ENCODE results near the gene ASRGL1. TPM values are rescaled to one million over a fixed set of nuclear protein-coding genes. Genes with fewer than 3 reads are reported as not detected.

The ASRGL1 gene
- total RNA-seq, 3 donors from 2014 or later = 3.1 to 4.5 (median 4.2) TPM

DNA sequence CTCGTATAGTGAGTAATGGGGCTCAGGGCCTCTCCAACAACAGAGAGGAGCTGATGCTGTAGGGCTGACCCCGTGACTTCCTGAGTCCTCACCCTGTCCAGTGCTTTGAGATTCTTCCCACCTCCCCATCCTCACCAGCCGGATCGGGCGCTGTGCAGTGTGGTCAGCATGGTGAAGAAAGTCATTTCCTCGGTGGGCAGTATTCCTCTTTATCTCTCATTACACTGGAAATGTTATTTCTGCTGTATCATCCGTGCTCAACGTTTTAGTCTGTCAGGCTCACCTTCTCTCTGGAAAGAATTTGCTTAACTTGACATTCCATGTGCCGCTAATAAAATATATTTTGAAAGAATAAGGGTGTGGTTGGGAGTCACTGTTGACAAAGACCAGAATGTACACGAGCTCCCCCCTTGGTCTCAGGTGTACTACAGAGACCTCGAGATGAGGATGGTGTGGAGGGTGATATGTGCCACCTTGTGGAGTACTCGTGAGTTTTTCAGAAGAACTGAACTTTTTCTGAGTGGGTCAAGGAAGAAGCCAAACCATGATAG lies 55.9 kb downstream of the ASRGL1 start:
- H3K27me3 Mint-ChIP-seq (ENCODE audit: low read depth) = no peaks in the 10 kb centered on the region
- DNase-seq = no peak
- H3K4me3 Mint-ChIP-seq = no peak overlapping the region
- peak; percentile 20 to 72 for ATAC-seq
- no peaks in the 10 kb centered on the region for H3K36me3 Mint-ChIP-seq (ENCODE audit: insufficient read depth)
- H3K4me1 Mint-ChIP-seq (ENCODE audit: low read depth) = peaks cover 3% of the 10 kb centered on the region
- H3K9me3 Mint-ChIP-seq = no peaks in the 10 kb centered on the region

DNA sequence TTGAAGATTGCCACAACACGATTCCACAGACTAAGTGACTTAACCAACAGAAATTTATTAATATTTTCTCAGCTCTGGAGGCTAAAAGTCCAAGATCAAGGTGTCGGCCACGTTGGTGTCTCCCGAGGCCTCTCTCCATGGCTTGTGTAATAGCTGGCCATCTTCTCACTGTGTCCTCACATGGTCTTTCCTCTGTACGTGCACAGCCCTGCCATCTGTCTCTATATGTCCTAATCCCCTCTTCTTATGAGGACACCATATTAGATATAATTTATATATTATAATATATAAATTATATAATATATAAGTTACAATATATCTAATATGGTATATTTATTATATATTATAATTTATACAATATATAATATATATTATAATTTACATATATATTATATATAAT lies 56.5 kb downstream of the ASRGL1 start:
- no peaks in the 10 kb centered on the region for H3K27me3 Mint-ChIP-seq (ENCODE audit: low read depth)
- H3K36me3 Mint-ChIP-seq (ENCODE audit: insufficient read depth) = no peaks in the 10 kb centered on the region
- no peaks in the 10 kb centered on the region for H3K9me3 Mint-ChIP-seq
- no peak overlapping the region for H3K4me3 Mint-ChIP-seq
- H3K4me1 Mint-ChIP-seq (ENCODE audit: low read depth) = peaks cover 9% of the 10 kb centered on the region
- no peak for ATAC-seq
- DNase-seq = no peak

DNA sequence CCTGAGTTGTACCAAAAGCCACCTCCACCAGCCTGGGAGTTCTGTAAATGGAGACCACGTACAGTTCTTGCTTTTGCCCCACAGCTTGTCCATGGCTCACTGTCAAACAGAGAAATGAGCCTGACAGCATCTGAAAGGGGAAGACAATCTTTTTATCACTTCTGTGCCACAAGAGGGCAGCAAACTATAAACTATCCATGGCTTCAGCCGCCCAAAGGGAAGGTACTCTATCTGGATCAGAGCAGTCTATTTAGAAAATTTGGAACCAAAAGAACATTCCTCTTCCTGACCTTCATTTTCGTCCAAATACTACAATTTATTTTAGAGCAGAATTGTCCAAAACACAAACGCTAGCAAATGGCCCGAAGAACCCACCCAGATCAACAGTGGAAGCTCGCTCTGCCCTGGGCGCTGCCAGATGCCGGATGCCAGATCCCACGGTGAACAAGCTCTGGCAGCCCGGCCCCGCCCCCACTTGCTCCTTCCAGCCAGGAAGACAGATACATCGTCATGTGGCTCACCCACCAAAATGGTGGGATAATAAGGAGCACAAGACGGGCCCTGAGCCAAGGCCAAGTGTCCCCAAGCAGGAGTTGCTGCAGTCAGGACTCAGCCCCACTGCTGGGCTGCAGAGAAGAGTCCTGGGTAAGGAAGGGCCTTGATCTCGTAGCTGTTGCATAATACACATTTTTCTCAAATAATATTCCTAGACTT lies 57.7 kb downstream of the ASRGL1 start:
- no peaks in the 10 kb centered on the region for H3K27me3 Mint-ChIP-seq (ENCODE audit: low read depth)
- H3K4me3 Mint-ChIP-seq = no peak overlapping the region
- ATAC-seq (peak; percentile 83 to 90), DNase-seq (peak; percentile 28)
- H3K9me3 Mint-ChIP-seq = no peaks in the 10 kb centered on the region
- H3K36me3 Mint-ChIP-seq (ENCODE audit: insufficient read depth) = no peaks in the 10 kb centered on the region
- H3K4me1 Mint-ChIP-seq (ENCODE audit: low read depth) = peaks cover 20% of the 10 kb centered on the region

DNA sequence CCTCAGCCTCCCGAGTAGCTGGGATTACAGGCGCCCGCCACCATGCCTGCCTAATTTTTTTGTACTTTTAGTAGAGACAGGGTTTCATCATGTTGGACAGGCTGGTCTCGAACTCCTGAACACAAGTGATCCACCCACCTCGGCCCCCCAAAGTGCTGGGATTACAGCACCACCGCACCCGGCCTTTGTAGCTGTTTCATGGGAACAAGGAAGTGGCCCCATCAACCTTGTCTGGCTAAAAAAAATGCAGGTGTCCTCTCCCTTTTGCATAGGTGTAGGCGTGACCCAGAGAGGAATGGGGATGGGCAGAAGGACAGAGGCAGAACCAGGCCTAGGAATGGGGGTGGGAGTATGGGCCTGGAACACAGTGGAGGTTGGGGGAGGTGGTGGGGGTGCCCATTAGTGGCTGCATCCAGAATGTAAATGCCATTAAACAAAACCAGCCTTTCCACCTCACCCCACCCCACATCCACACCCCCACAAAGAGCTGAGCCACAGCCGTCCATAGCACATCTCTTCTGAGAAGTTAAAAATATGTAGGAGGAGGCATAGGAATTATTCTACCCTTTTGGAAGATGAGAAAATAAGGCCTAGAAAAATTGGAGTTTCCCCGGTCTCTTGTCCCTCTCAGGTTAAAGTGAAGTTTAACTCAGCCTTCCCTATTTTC lies 58.8 kb downstream of the ASRGL1 start:
- no peaks in the 10 kb centered on the region for H3K27me3 Mint-ChIP-seq (ENCODE audit: low read depth)
- ATAC-seq = no peak
- H3K4me1 Mint-ChIP-seq (ENCODE audit: low read depth) = peaks cover 24% of the 10 kb centered on the region

DNA sequence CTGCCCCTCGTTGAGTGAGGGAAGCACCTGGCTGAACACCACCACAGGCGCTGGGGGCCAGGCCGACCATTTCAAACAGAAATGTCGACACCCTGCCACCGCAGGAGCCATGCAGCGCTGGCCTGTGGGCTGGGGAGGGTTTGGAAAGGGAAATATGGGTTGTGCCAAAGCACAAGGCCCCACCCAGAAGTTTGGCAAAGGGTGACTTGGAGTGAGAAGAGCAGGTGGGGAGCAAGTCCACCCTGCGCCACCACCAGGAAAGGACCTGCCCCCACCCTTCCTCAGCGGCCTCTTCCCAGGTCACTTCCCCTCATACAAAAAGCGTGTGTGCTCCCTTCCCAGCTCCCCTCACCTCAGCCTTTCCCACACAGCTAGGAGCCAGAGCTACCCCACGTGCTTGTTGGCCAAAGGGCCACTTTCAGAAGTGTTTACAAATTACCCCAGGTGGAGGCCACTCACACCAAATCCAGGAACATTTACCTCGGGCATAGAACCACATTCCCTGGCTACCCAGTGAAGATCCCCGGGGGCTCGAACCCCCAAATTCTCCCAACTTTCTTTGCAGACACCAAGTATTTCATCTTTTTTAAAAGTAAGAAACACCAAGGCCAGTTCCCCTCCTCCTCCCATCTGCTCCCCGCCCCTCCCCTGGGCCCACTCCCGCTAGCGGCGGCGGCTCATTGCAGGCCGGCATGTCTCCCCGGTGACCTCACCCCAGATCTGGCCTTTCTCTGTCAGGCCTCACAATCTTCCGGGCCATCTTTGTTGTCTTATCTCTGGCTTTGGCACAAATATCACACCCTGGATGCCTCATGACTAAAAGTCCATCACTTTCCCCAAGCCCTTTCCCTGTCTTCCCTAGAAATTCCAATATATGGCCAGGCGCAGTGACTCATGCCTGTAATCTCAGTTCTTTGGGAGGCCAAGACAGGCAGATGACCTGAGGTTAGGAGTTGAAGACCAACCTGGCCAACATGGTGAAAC lies 61.1 kb downstream of the ASRGL1 start:
- no peak overlapping the region for H3K4me3 Mint-ChIP-seq
- ATAC-seq (no peak), DNase-seq (no peak)
- H3K4me1 Mint-ChIP-seq (ENCODE audit: low read depth) = peaks cover 46% of the 10 kb centered on the region
- H3K9me3 Mint-ChIP-seq = no peaks in the 10 kb centered on the region
- no peaks in the 10 kb centered on the region for H3K36me3 Mint-ChIP-seq (ENCODE audit: insufficient read depth)
- H3K27me3 Mint-ChIP-seq (ENCODE audit: low read depth) = no peaks in the 10 kb centered on the region

More for the DNA sequence above, 58.8 kb downstream of the ASRGL1 start:
- DNase-seq = no peak
- Mint-ChIP-seq H3K4me3 (no peak overlapping the region), H3K36me3 (ENCODE audit: insufficient read depth) (no peaks in the 10 kb centered on the region), H3K9me3 (no peaks in the 10 kb centered on the region)

DNA sequence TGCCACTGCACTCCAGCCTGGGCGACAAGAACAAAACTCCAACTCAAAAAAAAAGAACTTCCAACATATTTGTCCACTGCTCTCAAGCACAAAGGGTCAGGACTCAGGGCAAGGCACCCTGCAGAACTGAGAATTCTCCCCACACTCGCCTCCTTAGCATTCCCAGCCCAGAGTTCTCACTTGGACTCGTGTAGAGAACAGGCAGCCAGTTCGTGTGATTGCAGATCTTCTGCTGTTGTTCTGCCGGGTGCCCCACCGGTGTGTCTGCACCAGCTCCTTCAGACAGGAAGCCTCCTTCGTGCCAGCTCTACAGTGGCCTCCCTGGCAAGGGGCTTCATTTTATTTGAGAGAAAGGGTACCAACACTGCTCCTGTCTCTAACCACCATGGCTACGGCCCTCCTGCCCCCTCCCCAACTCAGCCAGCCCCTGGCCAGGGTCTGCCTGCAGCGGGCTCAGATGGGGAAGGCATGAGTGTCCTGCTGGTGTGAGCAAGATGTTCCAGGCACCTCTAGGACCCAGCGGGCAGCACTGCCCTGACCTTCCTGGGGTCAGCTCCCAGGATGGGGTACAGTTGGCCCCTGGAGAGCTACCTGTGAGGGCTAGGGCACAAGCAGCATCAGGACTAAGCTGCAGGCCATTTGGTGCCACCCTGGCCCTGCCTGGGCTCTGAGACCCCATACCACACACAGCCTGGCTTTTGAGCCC lies 62.1 kb downstream of the ASRGL1 start:
- ATAC-seq = no peak
- Mint-ChIP-seq H3K27me3 (ENCODE audit: low read depth) (no peaks in the 10 kb centered on the region), H3K4me1 (ENCODE audit: low read depth) (peaks cover 47% of the 10 kb centered on the region), H3K9me3 (no peaks in the 10 kb centered on the region), H3K4me3 (no peak overlapping the region), H3K36me3 (ENCODE audit: insufficient read depth) (no peaks in the 10 kb centered on the region)
- no peak for DNase-seq

DNA sequence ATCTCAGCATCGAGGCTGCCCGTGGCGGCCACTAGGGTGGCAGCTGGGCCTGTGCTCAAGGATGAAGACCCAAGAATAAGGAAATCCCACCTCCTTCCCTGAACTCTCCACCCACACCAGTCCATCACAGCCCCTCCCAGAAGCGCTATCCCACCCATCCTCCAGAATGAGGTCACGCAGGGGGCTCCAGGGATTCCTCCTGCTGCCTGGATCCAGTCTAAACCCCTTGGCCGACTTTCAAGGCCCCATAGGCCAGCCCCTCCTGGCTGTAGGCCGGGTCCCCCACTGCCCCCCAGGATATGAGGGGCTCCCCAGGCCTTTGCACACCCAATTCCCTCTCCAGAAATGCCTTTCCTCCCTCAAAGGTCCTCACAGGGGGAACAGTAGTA lies 62.6 kb downstream of the ASRGL1 start:
- no peak for DNase-seq
- no peak overlapping the region for H3K4me3 Mint-ChIP-seq
- H3K9me3 Mint-ChIP-seq = no peaks in the 10 kb centered on the region
- H3K4me1 Mint-ChIP-seq (ENCODE audit: low read depth) = peaks cover 46% of the 10 kb centered on the region
- no peak for ATAC-seq
- H3K27me3 Mint-ChIP-seq (ENCODE audit: low read depth) = no peaks in the 10 kb centered on the region
- no peaks in the 10 kb centered on the region for H3K36me3 Mint-ChIP-seq (ENCODE audit: insufficient read depth)

DNA sequence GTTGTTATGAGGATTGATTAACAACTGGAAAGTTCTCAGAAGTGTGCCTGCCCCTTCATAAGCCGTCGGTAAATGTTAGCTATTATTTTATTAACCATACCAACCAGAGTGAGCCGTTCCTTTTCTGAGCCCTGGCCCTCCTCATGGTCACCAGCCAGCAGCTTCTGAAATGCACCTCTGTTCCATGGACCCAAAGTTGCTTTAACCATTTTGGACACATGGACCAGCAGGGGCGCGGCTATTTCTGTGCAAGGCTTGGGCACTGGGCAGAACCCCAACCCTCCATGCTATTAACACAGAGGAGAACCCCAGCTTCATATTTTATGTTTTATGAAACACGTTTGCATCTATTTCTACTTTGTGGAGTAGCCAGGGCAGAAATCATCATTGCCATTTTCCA lies 63.0 kb downstream of the ASRGL1 start:
- H3K4me3 Mint-ChIP-seq = no peak overlapping the region
- no peaks in the 10 kb centered on the region for H3K27me3 Mint-ChIP-seq (ENCODE audit: low read depth)
- peaks cover 45% of the 10 kb centered on the region for H3K4me1 Mint-ChIP-seq (ENCODE audit: low read depth)
- DNase-seq (no peak), ATAC-seq (no peak)
- no peaks in the 10 kb centered on the region for H3K9me3 Mint-ChIP-seq
- no peaks in the 10 kb centered on the region for H3K36me3 Mint-ChIP-seq (ENCODE audit: insufficient read depth)

DNA sequence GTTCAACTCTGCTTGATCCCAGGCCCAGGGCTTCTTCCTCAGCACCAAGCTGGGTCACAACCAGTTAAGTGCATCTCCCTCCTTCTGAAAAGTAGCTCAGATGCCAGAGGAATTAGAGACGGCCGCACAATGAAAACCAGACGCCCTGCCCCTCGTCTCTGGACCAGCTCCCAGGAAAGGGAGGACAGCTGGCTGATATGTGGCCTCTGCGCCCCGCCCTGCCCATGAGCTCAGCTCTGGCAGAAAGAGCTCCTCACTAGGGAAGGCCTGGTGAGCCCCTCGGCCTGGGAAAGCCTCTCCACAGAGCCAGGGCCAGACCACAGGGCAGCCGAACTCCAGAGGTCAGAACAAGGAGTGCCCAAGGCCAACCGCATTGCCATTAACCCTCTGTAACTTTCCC lies 63.5 kb downstream of the ASRGL1 start:
- H3K9me3 Mint-ChIP-seq = no peaks in the 10 kb centered on the region
- H3K36me3 Mint-ChIP-seq (ENCODE audit: insufficient read depth) = no peaks in the 10 kb centered on the region
- DNase-seq (no peak), ATAC-seq (no peak)
- H3K27me3 Mint-ChIP-seq (ENCODE audit: low read depth) = no peaks in the 10 kb centered on the region
- H3K4me1 Mint-ChIP-seq (ENCODE audit: low read depth) = peaks cover 45% of the 10 kb centered on the region
- peak overlapping the region; percentile 19 for H3K4me3 Mint-ChIP-seq

DNA sequence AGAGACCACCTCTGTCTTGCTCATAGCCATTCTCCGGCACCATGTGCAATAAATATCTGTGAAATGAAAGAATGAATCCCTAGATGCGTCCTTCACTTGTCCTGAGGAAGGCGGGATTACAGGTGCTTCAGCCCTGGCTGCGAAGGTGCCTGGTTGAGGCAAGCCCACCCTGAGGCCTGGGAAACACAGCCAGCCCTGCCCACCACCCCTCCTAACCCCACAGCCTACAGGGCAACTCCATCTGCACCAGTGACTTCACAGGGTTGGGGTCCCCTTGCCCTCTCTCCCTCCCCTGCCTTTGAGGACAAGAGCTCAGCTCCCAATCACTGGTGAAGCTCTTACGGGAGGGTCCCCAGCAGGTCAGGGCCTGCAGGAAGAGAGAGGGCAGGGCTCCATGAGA lies 64.1 kb downstream of the ASRGL1 start:
- no peaks in the 10 kb centered on the region for H3K27me3 Mint-ChIP-seq (ENCODE audit: low read depth)
- peak overlapping the region; percentile 70 for H3K4me3 Mint-ChIP-seq
- peaks cover 45% of the 10 kb centered on the region for H3K4me1 Mint-ChIP-seq (ENCODE audit: low read depth)
- DNase-seq (no peak), ATAC-seq (no peak)
- H3K36me3 Mint-ChIP-seq (ENCODE audit: insufficient read depth) = no peaks in the 10 kb centered on the region
- H3K9me3 Mint-ChIP-seq = no peaks in the 10 kb centered on the region

DNA sequence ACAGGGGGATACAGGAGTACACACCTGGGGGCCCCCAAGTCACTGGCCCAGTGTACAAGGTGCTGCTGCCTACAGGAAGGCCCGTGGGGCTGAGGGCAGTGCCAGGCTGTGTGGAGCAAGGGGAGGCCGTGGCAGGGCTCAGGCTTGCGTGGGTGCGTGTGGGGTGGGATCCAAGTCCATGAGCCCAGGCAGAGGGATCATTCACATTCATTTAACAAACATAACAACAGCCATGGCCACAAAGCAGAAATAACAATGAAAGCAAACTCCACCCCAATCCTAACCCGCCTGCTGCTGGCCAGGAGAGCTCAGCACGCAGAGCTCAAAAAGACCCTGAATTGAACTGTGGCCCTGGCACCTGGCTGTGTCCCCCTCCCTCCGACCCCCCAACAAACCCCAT lies 64.6 kb downstream of the ASRGL1 start:
- DNase-seq = no peak
- peak; percentile 20 to 32 for ATAC-seq
- no peaks in the 10 kb centered on the region for H3K9me3 Mint-ChIP-seq
- H3K4me3 Mint-ChIP-seq = peak overlapping the region; percentile 70
- no peaks in the 10 kb centered on the region for H3K27me3 Mint-ChIP-seq (ENCODE audit: low read depth)
- H3K4me1 Mint-ChIP-seq (ENCODE audit: low read depth) = peaks cover 45% of the 10 kb centered on the region
- H3K36me3 Mint-ChIP-seq (ENCODE audit: insufficient read depth) = no peaks in the 10 kb centered on the region

DNA sequence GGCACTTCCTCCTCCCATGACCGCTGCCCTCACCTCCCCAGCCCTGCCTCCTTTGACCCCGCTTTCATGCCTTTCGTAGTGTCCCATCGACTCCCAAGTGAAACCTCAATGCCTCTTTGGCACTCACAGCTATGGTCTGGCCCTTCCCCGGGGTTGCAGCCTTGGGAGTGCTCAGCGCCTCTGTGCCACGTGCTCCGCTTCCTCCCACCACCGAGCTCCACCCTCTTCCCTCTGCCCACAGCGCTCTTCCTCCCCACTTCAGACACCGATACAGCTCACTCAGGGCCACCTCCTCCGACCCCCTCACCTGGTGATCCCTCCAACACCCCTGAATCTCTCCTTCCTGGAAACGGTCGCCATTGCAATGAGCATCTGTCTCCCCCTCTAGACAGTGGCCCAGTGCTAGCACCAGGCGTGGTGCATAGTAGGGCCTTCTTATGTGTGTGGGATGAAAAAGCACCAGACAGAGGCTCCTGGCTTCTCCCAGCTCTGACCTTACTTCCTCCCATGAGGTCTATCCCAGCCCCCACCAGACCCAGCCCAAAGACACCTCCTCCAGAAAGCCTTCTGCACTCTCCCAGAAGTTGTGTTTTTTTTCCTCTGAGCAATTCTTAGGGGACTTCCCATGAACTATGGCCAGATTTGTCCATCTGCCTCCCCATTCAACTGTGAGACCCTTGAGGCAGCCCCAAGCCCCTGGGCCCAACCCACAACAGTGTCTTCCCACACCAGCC lies 65.1 kb downstream of the ASRGL1 start:
- no peaks in the 10 kb centered on the region for H3K36me3 Mint-ChIP-seq (ENCODE audit: insufficient read depth)
- H3K27me3 Mint-ChIP-seq (ENCODE audit: low read depth) = no peaks in the 10 kb centered on the region
- H3K9me3 Mint-ChIP-seq = no peaks in the 10 kb centered on the region
- DNase-seq (peak; percentile 35), ATAC-seq (peak; percentile 83 to 92)
- H3K4me1 Mint-ChIP-seq (ENCODE audit: low read depth) = peaks cover 45% of the 10 kb centered on the region
- peak overlapping the region; percentile 70 for H3K4me3 Mint-ChIP-seq

DNA sequence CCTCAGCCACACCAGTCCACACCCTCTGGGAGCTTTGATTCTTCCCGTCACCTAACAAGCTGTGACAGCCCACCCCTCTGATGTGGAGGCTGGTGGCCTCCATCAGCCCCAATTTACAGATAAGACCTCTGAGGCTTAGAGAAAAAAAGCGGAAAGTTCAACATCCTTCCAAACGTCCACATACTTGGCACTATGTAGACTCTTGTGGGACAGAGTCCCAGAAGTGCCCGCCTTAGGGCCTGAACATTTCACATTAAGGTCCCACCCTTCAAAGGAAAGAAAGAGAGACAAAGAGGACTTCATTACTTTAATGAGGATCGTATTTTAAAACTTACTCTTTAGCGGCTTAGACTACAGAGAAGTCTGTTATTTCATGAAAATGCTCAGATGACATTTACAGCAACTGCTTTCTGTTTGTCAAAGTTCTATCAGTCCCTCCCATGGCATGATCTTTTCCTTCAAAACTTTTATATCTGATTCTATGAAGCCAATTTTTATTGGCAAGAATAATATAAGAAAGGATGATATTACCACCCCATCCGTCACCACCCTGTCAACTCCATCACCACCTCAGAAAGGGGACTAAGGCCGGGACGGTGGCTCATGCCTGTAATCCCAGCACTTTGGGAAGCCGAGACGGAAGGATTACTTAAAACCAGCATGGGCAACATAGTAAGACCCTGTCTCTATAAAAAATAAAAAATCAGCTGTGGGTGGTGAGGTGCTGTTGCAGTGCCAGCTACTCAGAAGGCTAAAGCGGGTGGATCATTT lies 65.9 kb downstream of the ASRGL1 start:
- Mint-ChIP-seq H3K36me3 (ENCODE audit: insufficient read depth) (no peaks in the 10 kb centered on the region), H3K9me3 (no peaks in the 10 kb centered on the region), H3K4me1 (ENCODE audit: low read depth) (peaks cover 44% of the 10 kb centered on the region), H3K27me3 (ENCODE audit: low read depth) (no peaks in the 10 kb centered on the region), H3K4me3 (peak overlapping the region; percentile 70)
- DNase-seq = no peak
- no peak for ATAC-seq

Measured in activated T-cell treated with anti-CD3 and anti-CD28 coated beads, Interleukin-2, amount 50 U/mL, for 4 hours (primary cell).